Activated CD4-positive, alpha-beta T cell treated with anti-CD3 and anti-CD28 coated beads for 36 hours (primary cell): ENCODE data around the gene FANCM. TPM values are rescaled to one million over a fixed set of nuclear protein-coding genes. Genes with fewer than 3 reads are reported as not detected.

ENCODE experiments used
- ATAC-seq: fragments of 200-7000 bp; cut with Tn5 transposase; one replicate; pipeline ENCODE4 v1.10.0; 2021; ENCODE audit warnings: mild to moderate bottlenecking, moderate library complexity
- CTCF ChIA-PET: fragments of 350-600 bp; sonication (Branson Sonifier 250); formaldehyde crosslinking; loops from one replicate; lab custom pipeline; 2021; ENCODE audit warnings: antibody characterized with exemption; lab: Charles Lee
- POLR2A ChIA-PET: fragments of 350-600 bp; sonication (Branson Sonifier 250); formaldehyde crosslinking; loops from one replicate; lab custom pipeline; 2021; ENCODE audit warnings: antibody characterized with exemption, inconsistent platforms; lab: Charles Lee
- DNase-seq: peaks from one replicate; pipeline ENCODE4 v3.0.0-alpha.2; 2020
- H3K27ac Mint-ChIP-seq: one replicate; pipeline ENCODE4 v1.8.0; 2021; ENCODE audit warnings: mixed read lengths
- H3K27me3 Mint-ChIP-seq: one replicate; pipeline ENCODE4 v1.8.0; 2021; ENCODE audit warnings: mixed read lengths
- H3K36me3 Mint-ChIP-seq: one replicate; pipeline ENCODE4 v1.8.0; 2021; ENCODE audit warnings: low read depth, mixed read lengths
- H3K4me1 Mint-ChIP-seq: one replicate; pipeline ENCODE4 v1.8.0; 2021; ENCODE audit warnings: mixed read lengths
- H3K4me3 Mint-ChIP-seq: one replicate; pipeline ENCODE4 v1.8.0; 2021; ENCODE audit warnings: mild to moderate bottlenecking, moderate library complexity, mixed read lengths
- H3K9me3 Mint-ChIP-seq: one replicate; pipeline ENCODE4 v1.8.0; 2021; ENCODE audit warnings: low read depth, mixed read lengths
- intact Hi-C, 2 experiments: fragments of 100-400 bp; cut with DNase I in 1 of 2; cut with micrococcal nuclease in 1 of 2; formaldehyde crosslinking; loops; one replicate each; pipeline versions ENCODE4 v1.14.2 to v1.15.1; 2022 to 2024; cut with DNase I, micrococcal nuclease
- total RNA-seq, 2 experiments: library from RNA; stranded (reverse); gene quantifications; one replicate each; pipeline ENCODE4 v1.2.3, GENCODE V29; 2021

FANCM gene
- total RNA-seq, 2 experiments from 2014 or later = 11.5 to 14.6 TPM

DNA sequence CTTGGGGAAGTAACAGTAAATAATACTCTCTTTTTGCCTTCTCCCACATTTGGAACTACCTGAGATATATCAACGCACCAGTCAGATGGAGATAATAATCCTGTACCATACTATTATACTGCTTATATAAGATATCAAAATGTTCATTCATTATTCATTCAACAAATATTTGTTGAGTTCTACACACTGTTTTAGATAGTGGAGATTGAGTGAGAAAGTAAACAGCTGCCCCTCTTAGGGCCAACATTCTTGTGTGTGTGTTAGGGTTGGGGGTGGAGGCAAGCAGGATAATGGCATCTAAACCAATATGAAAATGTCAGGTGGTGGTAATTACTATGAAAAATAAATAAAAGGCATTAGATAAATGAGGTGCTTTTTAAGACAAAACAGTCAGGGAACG lies 103.3 kb downstream of the FANCM start:
- Mint-ChIP-seq H3K4me1 (no peaks in the 10 kb centered on the region), H3K27ac (no peak overlapping the region)
- CTCF ChIA-PET = interaction anchor here (0.5 kb wide), 1 partner anchor 54 kb away, joined by 3 read pairs; no protein-coding TSS in a partner anchor

DNA sequence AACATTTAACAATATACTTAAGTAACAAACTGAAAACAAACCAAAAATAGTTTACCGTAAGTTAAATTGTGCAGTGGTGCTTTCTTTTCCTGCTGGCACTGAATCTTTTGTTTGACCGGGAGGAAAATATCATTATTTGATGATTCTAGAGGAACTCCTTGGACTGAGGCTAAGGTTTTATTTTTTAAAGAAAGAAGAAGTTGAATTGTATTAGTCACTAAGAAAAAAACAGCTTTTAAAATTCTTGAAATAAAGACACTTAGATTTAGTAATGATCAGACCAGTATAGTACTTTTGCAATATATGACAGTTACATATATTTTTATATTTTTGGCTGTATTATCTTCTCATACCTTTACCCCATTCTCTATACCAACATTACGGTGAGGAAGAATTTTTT lies 107.0 kb downstream of the FANCM start:
- H3K4me1 Mint-ChIP-seq = no peaks in the 10 kb centered on the region
- H3K27me3 Mint-ChIP-seq = no peaks in the 10 kb centered on the region
- intact Hi-C loops = no loop called here
- H3K4me3 Mint-ChIP-seq = no peak overlapping the region
- peaks cover 25% of the 10 kb centered on the region for H3K36me3 Mint-ChIP-seq
- H3K9me3 Mint-ChIP-seq = no peaks in the 10 kb centered on the region
- CTCF ChIA-PET = interaction anchor here (0.6 kb wide), 1 partner anchor 149 kb away, joined by 3 read pairs; no protein-coding TSS in a partner anchor
- ATAC-seq = no peak
- POLR2A ChIA-PET = no interaction called here
- H3K27ac Mint-ChIP-seq = no peak overlapping the region
- no peak for DNase-seq

More for the DNA sequence above, 103.3 kb downstream of the FANCM start:
- intact Hi-C loops = no loop called here
- DNase-seq (no peak), ATAC-seq (no peak)
- no peaks in the 10 kb centered on the region for H3K27me3 Mint-ChIP-seq
- POLR2A ChIA-PET = no interaction called here
- H3K36me3 Mint-ChIP-seq = peaks cover 34% of the 10 kb centered on the region
- H3K4me3 Mint-ChIP-seq = no peak overlapping the region
- H3K9me3 Mint-ChIP-seq = no peaks in the 10 kb centered on the region

DNA sequence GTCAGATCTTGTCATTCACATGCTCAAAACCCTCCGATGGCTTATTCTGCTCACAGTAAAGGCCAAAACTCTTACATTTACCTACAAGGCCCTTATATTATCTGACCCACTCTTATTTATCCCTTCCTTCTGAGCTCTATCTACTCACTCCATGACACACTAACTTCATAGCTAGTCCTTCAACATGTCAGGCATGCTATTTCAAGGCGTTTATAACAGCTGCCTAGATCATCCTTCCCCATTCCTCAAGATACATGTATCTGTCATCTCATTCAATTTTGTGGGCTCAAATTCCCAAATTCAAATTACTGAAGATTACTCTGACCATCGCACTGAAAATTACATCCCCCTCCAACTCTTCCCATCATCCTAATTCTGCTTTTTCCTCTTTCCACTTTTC lies 110.4 kb downstream of the FANCM start:
- ChIA-PET CTCF (interaction anchor here (0.7 to 1.0 kb wide), 2 partner anchors 23 to 360 kb away, joined by 3 to 4 read pairs; no protein-coding TSS in a partner anchor), POLR2A (interaction anchor here (0.7 kb wide), 1 partner anchor 170 kb away, joined by 3 read pairs; no protein-coding TSS in a partner anchor)
- H3K36me3 Mint-ChIP-seq = peaks cover 14% of the 10 kb centered on the region
- ATAC-seq = no peak
- no peaks in the 10 kb centered on the region for H3K27me3 Mint-ChIP-seq
- no peak overlapping the region for H3K27ac Mint-ChIP-seq
- no peak overlapping the region for H3K4me3 Mint-ChIP-seq
- no peaks in the 10 kb centered on the region for H3K9me3 Mint-ChIP-seq
- peaks cover 14% of the 10 kb centered on the region for H3K4me1 Mint-ChIP-seq
- no peak for DNase-seq
- intact Hi-C loops = loop anchor here in 1 of 2 experiments (1.0 kb wide), 1 partner anchor 132 kb away; no protein-coding TSS in a partner anchor

DNA sequence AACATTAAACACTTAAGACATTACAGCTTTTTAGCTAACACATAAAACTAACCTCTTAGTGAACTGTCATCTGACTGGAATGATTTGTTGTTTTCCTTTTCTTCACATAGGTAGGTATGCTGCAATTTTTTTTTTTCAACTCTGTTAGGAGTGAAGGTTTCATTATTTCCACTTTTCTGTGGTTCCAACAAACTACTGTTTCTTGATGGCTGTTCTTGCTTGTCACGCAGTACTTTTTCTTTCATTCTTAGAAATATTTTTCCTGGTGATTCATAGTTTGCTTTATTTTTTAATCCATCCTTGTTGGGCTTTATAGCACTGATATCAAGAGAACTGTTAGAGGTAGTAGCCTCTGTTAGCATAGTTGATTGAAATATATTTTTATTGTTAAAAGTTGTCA lies 111.0 kb downstream of the FANCM start:
- Mint-ChIP-seq H3K4me1 (peaks cover 19% of the 10 kb centered on the region), H3K9me3 (no peaks in the 10 kb centered on the region), H3K36me3 (peaks cover 17% of the 10 kb centered on the region), H3K27ac (no peak overlapping the region), H3K27me3 (no peaks in the 10 kb centered on the region), H3K4me3 (no peak overlapping the region)
- CTCF ChIA-PET = interaction anchor here (0.7 to 1.0 kb wide), 2 partner anchors 24 to 360 kb away, joined by 3 to 4 read pairs; no protein-coding TSS in a partner anchor
- peak; percentile 87 for ATAC-seq
- intact Hi-C loops = loop anchor here in 1 of 2 experiments (1.0 kb wide), 1 partner anchor 132 kb away; no protein-coding TSS in a partner anchor
- POLR2A ChIA-PET = no interaction called here
- no peak for DNase-seq

DNA sequence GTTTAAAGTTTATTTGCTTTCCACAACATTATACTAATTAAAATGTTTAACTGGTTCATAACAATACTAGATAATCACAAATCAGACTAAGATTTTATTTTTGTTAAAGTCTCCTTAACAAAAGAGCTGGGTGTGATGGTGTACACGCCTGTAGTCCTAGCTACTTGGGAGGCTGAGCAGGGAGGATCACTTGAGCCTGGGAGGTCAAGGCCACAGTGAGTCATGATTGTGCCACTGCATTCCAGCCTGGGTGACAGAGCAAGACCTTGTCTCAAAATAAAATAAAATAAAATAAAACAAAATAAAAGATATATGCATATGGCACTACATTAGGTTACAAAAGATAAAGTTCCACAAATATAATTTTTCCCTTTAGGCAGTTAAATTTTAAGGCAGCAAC lies 111.7 kb downstream of the FANCM start:
- intact Hi-C loops = no loop called here
- CTCF ChIA-PET = interaction anchor here (0.6 kb wide), 1 partner anchor 903 kb away, joined by 3 read pairs; no protein-coding TSS in a partner anchor
- peaks cover 21% of the 10 kb centered on the region for H3K4me1 Mint-ChIP-seq

DNA sequence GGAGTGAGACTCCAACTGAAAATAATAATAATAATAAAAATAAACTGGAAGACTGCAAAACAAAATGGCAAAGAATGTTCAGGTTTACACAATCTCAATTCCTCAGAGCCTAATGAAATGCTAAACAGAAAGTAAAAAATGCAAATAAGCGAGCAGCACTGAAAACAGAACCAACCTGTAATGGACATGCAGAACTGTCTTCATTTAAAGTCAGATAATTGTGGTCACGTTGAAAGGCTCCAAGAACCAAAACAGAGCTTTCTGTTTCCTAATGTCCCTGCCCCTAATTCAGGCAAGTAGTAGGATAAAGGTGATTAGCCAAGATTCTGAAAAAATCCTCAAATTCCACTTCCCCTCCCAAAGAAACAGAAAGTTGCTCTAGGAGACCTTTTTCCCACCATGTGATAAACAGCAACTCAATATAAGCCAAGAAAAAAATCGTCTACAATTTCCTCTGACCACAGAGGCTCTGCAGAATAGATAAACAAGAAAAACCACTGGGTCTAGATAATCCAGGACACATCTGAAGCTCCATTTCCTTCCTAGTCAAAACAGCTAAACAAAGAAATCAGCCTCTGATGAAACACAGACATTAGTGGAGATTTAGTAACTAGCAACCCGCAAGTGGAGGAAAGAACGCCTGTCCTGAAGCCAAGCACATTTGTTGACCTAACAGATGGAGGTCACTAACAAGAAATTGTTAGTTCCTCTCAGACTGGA lies 114.3 kb downstream of the FANCM start:
- ChIA-PET CTCF (interaction anchor here (0.8 to 1.2 kb wide), 2 partner anchors 7 to 19 kb away, joined by 3 read pairs; no protein-coding TSS in a partner anchor), POLR2A (interaction anchor here (0.6 kb wide), 1 partner anchor 12 kb away, joined by 4 read pairs; no protein-coding TSS in a partner anchor)
- Mint-ChIP-seq H3K9me3 (no peaks in the 10 kb centered on the region), H3K27me3 (no peaks in the 10 kb centered on the region), H3K4me3 (peak overlapping the region; percentile 11), H3K36me3 (peaks cover 8% of the 10 kb centered on the region), H3K4me1 (peaks cover 23% of the 10 kb centered on the region), H3K27ac (peak overlapping the region; percentile 5)
- intact Hi-C loops = loop anchor here in 1 of 2 experiments (5.0 kb wide), 1 partner anchor 338 kb away; no protein-coding TSS in a partner anchor
- ATAC-seq (no peak), DNase-seq (no peak)

More for the DNA sequence above, 111.7 kb downstream of the FANCM start:
- Mint-ChIP-seq H3K27ac (no peak overlapping the region), H3K4me3 (no peak overlapping the region), H3K9me3 (no peaks in the 10 kb centered on the region), H3K36me3 (peaks cover 10% of the 10 kb centered on the region), H3K27me3 (no peaks in the 10 kb centered on the region)
- ATAC-seq (no peak), DNase-seq (no peak)
- POLR2A ChIA-PET = no interaction called here

Other genes with a start within 250 kb of the FANCM start
- gene KLHL28, start 174.0 kb upstream of the FANCM start, total RNA-seq = 10 to 100 TPM; 11.3 to 12.3 TPM
- 1 to 10 TPM; 5.7 to 6.6 TPM for gene TOGARAM1, start 173.7 kb upstream of the FANCM start, total RNA-seq
- gene PRPF39, start 51.8 kb upstream of the FANCM start, total RNA-seq = 10 to 100 TPM; 45.2 to 47.5 TPM
- gene FKBP3, start 1.4 kb upstream of the FANCM start, total RNA-seq = 10 to 100 TPM; 70.5 to 73.9 TPM
- 10 to 100 TPM; 67.0 to 88.4 TPM for gene MIS18BP1, start 117.3 kb downstream of the FANCM start, total RNA-seq